Loucy (cell line): ENCODE results near the gene TPD52L3.

ENCODE experiments used
- CTCF ChIP-seq: fragments of 200-600 bp; sonication (generic); conservative IDR thresholded peaks from 2 replicates; pipeline ENCODE4 v1.5.1; 2014; ENCODE audit warnings: mild to moderate bottlenecking, antibody characterized with exemption, low read length
- EZH2phosphoT487 ChIP-seq: fragments of 200-600 bp; IDR thresholded peaks from 2 replicates; pipeline ENCODE4 v1.6.1; 2018; ENCODE audit warnings: antibody characterized with exemption, mild to moderate bottlenecking, moderate library complexity, borderline replicate concordance

GRCh38 chr9:6368831-6369230 is 40.7 kb downstream of the TPD52L3 start:
- TF ChIP-seq CTCF = no peak
- TF ChIP-seq EZH2phosphoT487 = no peak
